B cell (primary cell): ENCODE results near the gene SLC2A11.

Source experiments
- EZH2 ChIP-seq: IDR thresholded peaks from 2 replicates; pipeline ENCODE4 v1.6.1; 2012; ENCODE audit warnings: borderline replicate concordance, low read depth, mild to moderate bottlenecking, moderate library complexity, low read length; ENCODE audit not compliant: insufficient read depth, poor library complexity, severe bottlenecking
- TF ChIP-seq, protein P1 (sequence below): fragments of 200-600 bp; IDR thresholded peaks from one replicate; pipeline ENCODE4 v1.8.0; 2022; ENCODE audit warnings: antibody characterized with exemption, mild to moderate bottlenecking

- TF ChIP-seq, protein P1, sequence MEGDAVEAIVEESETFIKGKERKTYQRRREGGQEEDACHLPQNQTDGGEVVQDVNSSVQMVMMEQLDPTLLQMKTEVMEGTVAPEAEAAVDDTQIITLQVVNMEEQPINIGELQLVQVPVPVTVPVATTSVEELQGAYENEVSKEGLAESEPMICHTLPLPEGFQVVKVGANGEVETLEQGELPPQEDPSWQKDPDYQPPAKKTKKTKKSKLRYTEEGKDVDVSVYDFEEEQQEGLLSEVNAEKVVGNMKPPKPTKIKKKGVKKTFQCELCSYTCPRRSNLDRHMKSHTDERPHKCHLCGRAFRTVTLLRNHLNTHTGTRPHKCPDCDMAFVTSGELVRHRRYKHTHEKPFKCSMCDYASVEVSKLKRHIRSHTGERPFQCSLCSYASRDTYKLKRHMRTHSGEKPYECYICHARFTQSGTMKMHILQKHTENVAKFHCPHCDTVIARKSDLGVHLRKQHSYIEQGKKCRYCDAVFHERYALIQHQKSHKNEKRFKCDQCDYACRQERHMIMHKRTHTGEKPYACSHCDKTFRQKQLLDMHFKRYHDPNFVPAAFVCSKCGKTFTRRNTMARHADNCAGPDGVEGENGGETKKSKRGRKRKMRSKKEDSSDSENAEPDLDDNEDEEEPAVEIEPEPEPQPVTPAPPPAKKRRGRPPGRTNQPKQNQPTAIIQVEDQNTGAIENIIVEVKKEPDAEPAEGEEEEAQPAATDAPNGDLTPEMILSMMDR = no peak
- no peak for TF ChIP-seq EZH2
Observed at GRCh38 chr22:23883658-23884057, 26.0 kb downstream of the SLC2A11 start.
